GM12878 (cell line): ENCODE data around the gene TMEM72. TPM values are rescaled to one million over a fixed set of nuclear protein-coding genes. Genes with fewer than 3 reads are reported as not detected.

ENCODE experiments used
- ATAC-seq: fragments of 200-7000 bp; cut with Tn5 transposase; 3 replicates; pipeline ENCODE4 v1.9.1; 2020; ENCODE audit warnings: mild to moderate bottlenecking, moderate library complexity
- BruUV-seq: library from RNA; stranded (reverse); fragments of 400-500 nt; replicated peaks from 2 replicates; lab custom pipeline; 2021; lab: Mats Ljungman, UMichigan
- CTCF ChIA-PET: fragments of 300-600 bp; sonication (Branson Sonifier 250); formaldehyde crosslinking; extraction: SDS; loops from one replicate; lab custom pipeline; 2021; ENCODE audit warnings: inconsistent platforms; lab: Yijun Ruan, JAX
- POLR2A ChIA-PET: fragments of 350-600 bp; formaldehyde crosslinking; extraction: SDS; loops from one replicate; lab custom pipeline; 2021; ENCODE audit warnings: inconsistent platforms; lab: Charles Lee
- RAD21 ChIA-PET: fragments of 300-600 bp; sonication (Branson Sonifier 250); formaldehyde crosslinking; loops from one replicate; lab custom pipeline; 2023; ENCODE audit warnings: antibody characterized with exemption; ENCODE audit not compliant: unreplicated experiment; lab: Charles Lee
- SMC1A ChIA-PET: fragments of 300-600 bp; sonication (Branson Sonifier 250); formaldehyde crosslinking; loops from one replicate; lab custom pipeline; 2023; ENCODE audit not compliant: unreplicated experiment, uncharacterized antibody; lab: Charles Lee
- DNase-seq: peaks from one replicate; pipeline ENCODE4 v3.0.0-alpha.2; 2011; ENCODE audit warnings: low read depth, low spot score
- FAIRE-seq: peaks from 3 replicates; lab custom pipeline; 2011; peaks lifted over from hg19 to GRCh38; lab: Jason Lieb, UNC
- H2AFZ ChIP-seq: 2 replicates; pipeline ENCODE4 v1.6.0; 2011; ENCODE audit warnings: low read depth, low read length, control low read depth; ENCODE audit not compliant: control insufficient read depth
- H3K27ac ChIP-seq: 2 replicates; pipeline ENCODE4 v1.5.1; 2011; ENCODE audit warnings: control low read depth; ENCODE audit not compliant: control insufficient read depth, insufficient read depth
- H3K27me3 ChIP-seq, 2 experiments: replicated peaks in 1 of 2; 2 replicates each; pipeline versions ENCODE4 v1.6.0 to v1.6.1; 2011; ENCODE audit warnings: low read length in 1 of 2; ENCODE audit not compliant: control insufficient read depth in 2 of 2, insufficient read depth in 2 of 2
- H3K36me3 ChIP-seq, 2 experiments: 2 replicates each; pipeline ENCODE4 v1.5.1; 2011; ENCODE audit warnings: low read length in 1 of 2; ENCODE audit not compliant: control insufficient read depth in 2 of 2, insufficient read depth in 2 of 2
- H3K4me1 ChIP-seq: 2 replicates; pipeline ENCODE4 v1.6.1; 2011; ENCODE audit warnings: mild to moderate bottlenecking, low read length, moderate library complexity, mixed read lengths; ENCODE audit not compliant: control insufficient read depth, insufficient read depth
- H3K4me2 ChIP-seq: 2 replicates; pipeline ENCODE4 v1.6.0; 2011; ENCODE audit warnings: control low read depth; ENCODE audit not compliant: control insufficient read depth, insufficient read depth
- H3K4me3 ChIP-seq: fragments of 200-600 bp; sonication (generic); 2 replicates; pipeline ENCODE4 v1.5.1; 2016
- H3K79me2 ChIP-seq: 2 replicates; pipeline ENCODE4 v1.6.0; 2011; ENCODE audit warnings: low read length; ENCODE audit not compliant: control insufficient read depth, insufficient read depth
- H3K9ac ChIP-seq: 2 replicates; pipeline ENCODE4 v1.8.0; 2011; ENCODE audit warnings: low read length, control low read depth, mixed read lengths; ENCODE audit not compliant: control insufficient read depth, insufficient read depth
- H3K9me3 ChIP-seq: replicated peaks from 3 replicates; pipeline ENCODE4 v1.5.1; 2011; ENCODE audit warnings: mild to moderate bottlenecking, low read length; ENCODE audit not compliant: control insufficient read depth, insufficient read depth
- H4K20me1 ChIP-seq: 2 replicates; pipeline ENCODE4 v1.6.0; 2011; ENCODE audit not compliant: control insufficient read depth, insufficient read depth
- HCFC1 ChIP-seq: fragments of 150-350 bp; IDR thresholded peaks from 2 replicates; pipeline ENCODE4 v1.6.1; 2014; ENCODE audit warnings: low read length
- HDAC2 ChIP-seq: fragments of 200-600 bp; sonication (generic); IDR thresholded peaks from 2 replicates; pipeline ENCODE4 v1.6.1; 2017
- NBN ChIP-seq: fragments of 450-650 bp; IDR thresholded peaks from 2 replicates; pipeline ENCODE4 v1.6.1; 2016
- RB1 ChIP-seq: fragments of 450-650 bp; formaldehyde crosslinking; IDR thresholded peaks from 2 replicates; pipeline ENCODE4 v1.6.1; 2017; ENCODE audit warnings: mild to moderate bottlenecking, borderline replicate concordance
- RCOR1 ChIP-seq: conservative IDR thresholded peaks from 2 replicates; pipeline ENCODE4 v1.6.1; 2012; ENCODE audit warnings: low read depth, low read length, improper control_type of control experiment
- RUNX3 ChIP-seq: IDR thresholded peaks from 2 replicates; pipeline ENCODE4 v1.6.1; 2012; ENCODE audit warnings: low read length, inconsistent platforms
- TARDBP ChIP-seq: IDR thresholded peaks from 2 replicates; pipeline ENCODE4 v1.6.1; 2016; ENCODE audit warnings: borderline replicate concordance
- ZZZ3 ChIP-seq: IDR thresholded peaks from 2 replicates; pipeline ENCODE4 v1.6.1; 2011; ENCODE audit warnings: low read depth; ENCODE audit not compliant: control insufficient read depth, insufficient read length
- WGBS: methylation state at CpG from one replicate; pipeline ENCODE4 v1.1.6; 2016; ENCODE audit warnings: low lambda C conversion rate; ENCODE audit not compliant: insufficient replicate concordance, insufficient coverage; ENCODE audit errors: missing lambda C conversion rate; 5-methylcytosine and 5-hydroxymethylcytosine counted together
- in situ Hi-C: fragments of 300-500 bp; cut with MboI; formaldehyde crosslinking; loops from 9 replicates; pipeline ENCODE4 v1.14.3; 2018; ENCODE audit warnings: mixed read lengths
- intact Hi-C: fragments of 100-400 bp; cut with micrococcal nuclease; formaldehyde crosslinking; loops from one replicate; pipeline ENCODE4 v1.14.2; 2022; ENCODE audit not compliant: unreplicated experiment
- polyA plus RNA-seq, 11 experiments: library from polyadenylated mRNA; depleted of rRNA in 4 of 11; unstranded in 6 of 11; stranded (reverse) in 5 of 11; fragments of >200 nt; fragmentation: Nextera tagmentation in 4 of 11; fragmentation: Illumina TruSeq in 1 of 11; extraction: Ambion mirVana in 4 of 11; extraction: Trizol in 1 of 11; gene quantifications; 1 replicate in 1 of 11; 2 replicates in 10 of 11; pipeline versions ENCODE4 v1.2.1 to v1.2.3, GENCODE V29; 2011 to 2016; ENCODE audit warnings: inconsistent platforms in 2 of 11, missing spikeins in 2 of 11, low read depth in 1 of 11
- total RNA-seq, 4 experiments: library from RNA; depleted of rRNA in 3 of 4; stranded (reverse); fragments of >200 nt in 3 of 4; fragmentation: Illumina TruSeq in 1 of 4; extraction: Trizol in 1 of 4; gene quantifications; 2 replicates each; pipeline versions ENCODE4 v1.2.1 to v1.2.3, GENCODE V29; 2013 to 2021
- TF ChIP-seq, protein P1 (sequence below): IDR thresholded peaks from 2 replicates; pipeline ENCODE4 v1.6.1; 2012; ENCODE audit warnings: low read depth, low read length, improper control_type of control experiment
- TF ChIP-seq, protein P2 (sequence below): IDR thresholded peaks from 2 replicates; pipeline ENCODE4 v1.6.1; 2011; ENCODE audit warnings: low read depth, low read length, improper control_type of control experiment, borderline replicate concordance

TMEM72 gene
- total and polyA plus RNA-seq, 10 of the 15 experiments (the other 5 are each of a cell fraction or from before 2014, with no cell fraction given), result 0.12 TPM; not detected in 9

DNA sequence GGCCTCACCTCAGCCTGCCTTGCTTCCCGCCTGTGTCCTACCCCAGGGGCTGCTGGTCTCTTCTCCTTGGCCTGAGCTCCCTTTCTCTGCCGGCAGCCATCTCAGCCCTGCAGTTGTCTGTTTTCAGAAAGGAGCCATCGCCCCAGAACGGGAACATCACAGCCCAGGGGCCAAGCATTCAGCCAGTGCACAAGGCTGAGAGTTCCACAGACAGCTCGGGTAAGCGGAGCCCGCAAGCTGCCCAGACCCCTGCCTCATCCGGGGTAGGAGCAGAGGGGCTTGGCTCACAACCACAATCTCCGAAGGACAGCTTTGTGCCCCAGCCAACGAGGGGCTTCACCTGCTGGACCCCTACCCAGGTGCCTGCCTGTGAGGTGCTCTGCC, 72.8 kb downstream of the TMEM72 start:
- ChIA-PET POLR2A (no interaction called here), SMC1A (no interaction called here), RAD21 (no interaction called here), CTCF (no interaction called here)
- H3K4me3 ChIP-seq, result no peak overlapping the region
- H4K20me1 ChIP-seq, result no peaks in the 10 kb centered on the region
- no peak for TF ChIP-seq RB1
- TF ChIP-seq, protein P1, sequence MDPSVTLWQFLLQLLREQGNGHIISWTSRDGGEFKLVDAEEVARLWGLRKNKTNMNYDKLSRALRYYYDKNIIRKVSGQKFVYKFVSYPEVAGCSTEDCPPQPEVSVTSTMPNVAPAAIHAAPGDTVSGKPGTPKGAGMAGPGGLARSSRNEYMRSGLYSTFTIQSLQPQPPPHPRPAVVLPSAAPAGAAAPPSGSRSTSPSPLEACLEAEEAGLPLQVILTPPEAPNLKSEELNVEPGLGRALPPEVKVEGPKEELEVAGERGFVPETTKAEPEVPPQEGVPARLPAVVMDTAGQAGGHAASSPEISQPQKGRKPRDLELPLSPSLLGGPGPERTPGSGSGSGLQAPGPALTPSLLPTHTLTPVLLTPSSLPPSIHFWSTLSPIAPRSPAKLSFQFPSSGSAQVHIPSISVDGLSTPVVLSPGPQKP, result no peak
- no peak for TF ChIP-seq RUNX3
- TF ChIP-seq TARDBP, result no peak
- TF ChIP-seq HDAC2, result no peak
- no peak for TF ChIP-seq HCFC1
- no peak for TF ChIP-seq RCOR1
- TF ChIP-seq, protein P2, sequence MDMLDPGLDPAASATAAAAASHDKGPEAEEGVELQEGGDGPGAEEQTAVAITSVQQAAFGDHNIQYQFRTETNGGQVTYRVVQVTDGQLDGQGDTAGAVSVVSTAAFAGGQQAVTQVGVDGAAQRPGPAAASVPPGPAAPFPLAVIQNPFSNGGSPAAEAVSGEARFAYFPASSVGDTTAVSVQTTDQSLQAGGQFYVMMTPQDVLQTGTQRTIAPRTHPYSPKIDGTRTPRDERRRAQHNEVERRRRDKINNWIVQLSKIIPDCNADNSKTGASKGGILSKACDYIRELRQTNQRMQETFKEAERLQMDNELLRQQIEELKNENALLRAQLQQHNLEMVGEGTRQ, result no peak
- no peak for TF ChIP-seq ZZZ3
- no peak for TF ChIP-seq NBN
- WGBS, result 44% methylated on average over 8 of the region's 10 CpGs
- FAIRE-seq (no peak), DNase-seq (no peak), ATAC-seq (no peak)
- H3K4me2 ChIP-seq, result no peak overlapping the region
- no peaks in the 10 kb centered on the region for H3K27me3 ChIP-seq
- peaks cover 3 to 4% of the 10 kb centered on the region in 2 experiments; a peak in 3 of 4 replicates for H3K36me3 ChIP-seq
- H3K79me2 ChIP-seq, result no peaks in the 10 kb centered on the region
- intact Hi-C loops, result no loop called here
- BruUV-seq, result no TSS peak
- in situ Hi-C loops, result no loop called here
- peaks cover 31% of the 10 kb centered on the region for H3K4me1 ChIP-seq
- no peak overlapping the region for H3K9ac ChIP-seq
- no peaks in the 10 kb centered on the region for H3K9me3 ChIP-seq
- no peak overlapping the region for H3K27ac ChIP-seq
- H2AFZ ChIP-seq, result no peak overlapping the region
